KMS-11 (cell line): Measurements from ENCODE around the gene FBXO44.

Experiments used
- H2AFZ ChIP-seq: fragments of 200-600 bp; sonication (generic); 2 replicates; pipeline ENCODE4 v1.6.1; 2016; ENCODE audit warnings: antibody characterized with exemption, mixed run types, low read depth
- H3K27ac ChIP-seq: fragments of 200-600 bp; sonication (generic); 2 replicates; pipeline ENCODE4 v1.6.1; 2016; ENCODE audit warnings: mild to moderate bottlenecking, mixed run types
- H3K27me3 ChIP-seq: fragments of 200-600 bp; sonication (generic); 2 replicates; pipeline ENCODE4 v1.6.1; 2017; ENCODE audit warnings: mild to moderate bottlenecking, low read depth, mixed run types, moderate library complexity; ENCODE audit not compliant: insufficient read depth
- H3K36me3 ChIP-seq: fragments of 200-600 bp; sonication (generic); 2 replicates; pipeline ENCODE4 v1.6.1; 2017; ENCODE audit warnings: mild to moderate bottlenecking, mixed run types; ENCODE audit not compliant: insufficient read depth
- H3K4me1 ChIP-seq: fragments of 200-600 bp; sonication (generic); 2 replicates; pipeline ENCODE4 v1.6.1; 2016; ENCODE audit warnings: mild to moderate bottlenecking, low read depth, mixed run types; ENCODE audit not compliant: poor library complexity, severe bottlenecking
- H3K4me2 ChIP-seq: fragments of 200-600 bp; sonication (generic); 2 replicates; pipeline ENCODE4 v1.7.0; 2016; ENCODE audit warnings: mild to moderate bottlenecking, mixed run types
- H3K4me3 ChIP-seq: fragments of 200-600 bp; sonication (generic); IDR thresholded peaks from 2 replicates; pipeline ENCODE4 v1.6.1; 2017; ENCODE audit warnings: low read depth, low read length, mixed read lengths; ENCODE audit not compliant: insufficient read depth
- H3K79me2 ChIP-seq: fragments of 200-600 bp; sonication (generic); 2 replicates; pipeline ENCODE4 v1.6.1; 2016; ENCODE audit warnings: low read depth, mixed run types; ENCODE audit not compliant: insufficient read depth
- H3K9ac ChIP-seq: fragments of 200-600 bp; sonication (generic); 2 replicates; pipeline ENCODE4 v1.6.1; 2016; ENCODE audit warnings: mild to moderate bottlenecking, mixed run types
- H4K20me1 ChIP-seq: fragments of 200-600 bp; sonication (generic); 2 replicates; pipeline ENCODE4 v1.6.1; 2016; ENCODE audit warnings: mild to moderate bottlenecking, mixed run types; ENCODE audit not compliant: insufficient read depth
- TF ChIP-seq, protein P1 (sequence below): fragments of 200-600 bp; sonication (generic); conservative IDR thresholded peaks from 2 replicates; pipeline ENCODE4 v1.6.1; 2017; ENCODE audit warnings: low read depth, mild to moderate bottlenecking, antibody characterized with exemption, low read length, moderate library complexity, mixed read lengths

The FBXO44 gene

DNA sequence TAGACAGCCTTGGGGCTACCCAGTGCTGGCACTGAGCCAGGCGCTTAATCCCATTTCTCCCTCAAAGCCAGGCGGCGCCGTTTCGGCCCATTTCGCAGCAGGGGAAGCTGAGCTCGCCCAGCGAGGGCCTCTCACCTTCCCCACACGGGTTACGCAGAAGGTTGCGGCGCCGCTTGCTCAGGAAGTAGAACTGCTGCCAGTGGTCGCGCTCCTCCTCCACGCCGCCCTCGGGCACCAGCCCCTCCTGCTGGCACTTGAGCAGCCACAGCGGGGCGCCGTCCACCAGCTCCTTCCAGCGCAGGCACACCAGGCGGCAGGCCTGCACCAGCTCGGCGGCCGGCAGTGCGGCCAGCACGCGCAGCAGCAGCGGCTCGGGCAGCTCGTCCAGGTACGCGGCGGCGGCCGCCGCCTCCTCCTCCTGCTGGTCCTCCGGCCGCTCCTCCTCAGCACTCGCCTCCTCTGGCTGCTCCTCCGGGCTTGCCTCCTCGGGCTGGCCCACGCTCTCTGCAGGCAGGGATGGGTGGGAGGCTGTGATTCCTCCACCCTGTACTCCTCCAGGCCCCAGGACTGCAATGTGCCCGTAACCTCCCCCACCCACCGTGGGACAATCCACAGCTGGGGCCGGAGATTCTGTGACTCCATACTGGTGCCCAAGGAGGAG, 4.2 kb upstream of the FBXO44 start:
- Histone ChIP-seq H4K20me1 (no peaks in the 10 kb centered on the region), H3K79me2 (no peaks in the 10 kb centered on the region), H3K4me1 (peaks cover 8% of the 10 kb centered on the region), H3K4me3 (no peak overlapping the region), H2AFZ (peak overlapping the region; percentile 89), H3K4me2 (peak overlapping the region; percentile 85), H3K36me3 (no peaks in the 10 kb centered on the region), H3K27me3 (no peaks in the 10 kb centered on the region), H3K9ac (0 out of 2 replicates have a peak overlapping the region, but pooled peaks have one; percentile 25), H3K27ac (no peak overlapping the region)
- TF ChIP-seq, protein P1, sequence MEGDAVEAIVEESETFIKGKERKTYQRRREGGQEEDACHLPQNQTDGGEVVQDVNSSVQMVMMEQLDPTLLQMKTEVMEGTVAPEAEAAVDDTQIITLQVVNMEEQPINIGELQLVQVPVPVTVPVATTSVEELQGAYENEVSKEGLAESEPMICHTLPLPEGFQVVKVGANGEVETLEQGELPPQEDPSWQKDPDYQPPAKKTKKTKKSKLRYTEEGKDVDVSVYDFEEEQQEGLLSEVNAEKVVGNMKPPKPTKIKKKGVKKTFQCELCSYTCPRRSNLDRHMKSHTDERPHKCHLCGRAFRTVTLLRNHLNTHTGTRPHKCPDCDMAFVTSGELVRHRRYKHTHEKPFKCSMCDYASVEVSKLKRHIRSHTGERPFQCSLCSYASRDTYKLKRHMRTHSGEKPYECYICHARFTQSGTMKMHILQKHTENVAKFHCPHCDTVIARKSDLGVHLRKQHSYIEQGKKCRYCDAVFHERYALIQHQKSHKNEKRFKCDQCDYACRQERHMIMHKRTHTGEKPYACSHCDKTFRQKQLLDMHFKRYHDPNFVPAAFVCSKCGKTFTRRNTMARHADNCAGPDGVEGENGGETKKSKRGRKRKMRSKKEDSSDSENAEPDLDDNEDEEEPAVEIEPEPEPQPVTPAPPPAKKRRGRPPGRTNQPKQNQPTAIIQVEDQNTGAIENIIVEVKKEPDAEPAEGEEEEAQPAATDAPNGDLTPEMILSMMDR, result peak; percentile 58

DNA sequence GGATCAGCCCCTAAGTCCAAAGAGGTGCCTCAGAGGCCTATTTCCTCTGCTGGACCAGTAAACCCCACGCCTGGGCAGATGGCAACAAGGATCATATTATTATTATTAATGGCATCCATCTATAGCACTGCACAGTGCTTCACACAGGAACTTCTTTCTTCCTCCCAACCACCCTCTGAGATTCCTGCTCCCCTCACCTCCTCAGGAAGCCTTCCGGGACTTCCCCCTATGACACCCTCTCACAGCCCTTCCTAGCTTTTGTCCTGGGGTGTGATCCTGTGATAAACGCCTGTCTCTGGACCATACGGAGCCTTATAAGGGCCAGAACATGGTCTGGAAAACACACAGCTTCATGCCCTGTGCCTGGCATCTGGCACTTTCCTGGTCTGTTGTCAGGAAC, 3.7 kb upstream of the FBXO44 start:
- H4K20me1 ChIP-seq, result no peaks in the 10 kb centered on the region
- H3K27me3 ChIP-seq, result no peaks in the 10 kb centered on the region

DNA sequence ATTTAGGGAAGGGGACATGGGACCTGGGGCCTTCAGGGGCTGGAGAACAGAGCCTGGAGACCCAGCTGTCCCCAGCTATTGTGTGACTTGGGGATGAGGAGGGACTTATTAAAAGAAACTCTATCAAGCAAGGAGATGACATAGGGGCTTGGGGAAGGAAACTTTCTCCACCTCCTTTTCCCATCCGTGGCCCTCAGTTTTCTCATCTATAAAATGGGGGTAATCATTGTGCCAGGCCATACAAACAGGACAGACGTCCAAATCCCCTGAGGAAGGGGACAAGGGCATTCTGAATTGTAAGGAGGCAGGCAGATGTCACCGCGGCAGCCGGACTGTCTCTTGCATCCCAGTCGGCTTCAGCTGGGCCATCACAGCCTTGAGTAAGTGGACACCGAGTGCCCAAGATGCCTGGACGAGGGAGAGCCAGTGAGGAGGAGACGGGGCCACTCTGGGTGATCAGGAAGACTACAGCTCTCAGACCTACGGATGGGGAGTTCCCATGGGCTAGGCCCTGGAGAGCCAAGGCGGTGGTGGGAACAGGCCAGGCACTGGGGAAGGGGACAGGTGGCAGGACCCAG, 2.4 kb upstream of the FBXO44 start:
- no peak overlapping the region for H3K27ac ChIP-seq
- H4K20me1 ChIP-seq, result no peaks in the 10 kb centered on the region
- no peaks in the 10 kb centered on the region for H3K79me2 ChIP-seq
- H3K36me3 ChIP-seq, result no peaks in the 10 kb centered on the region
- no peak overlapping the region for H3K4me3 ChIP-seq
- no peak overlapping the region for H3K9ac ChIP-seq
- TF ChIP-seq, protein P1, result no peak
- H2AFZ ChIP-seq, result no peak overlapping the region
- H3K4me2 ChIP-seq, result no peak overlapping the region
- H3K4me1 ChIP-seq, result peaks cover 8% of the 10 kb centered on the region
- no peaks in the 10 kb centered on the region for H3K27me3 ChIP-seq

More for the DNA sequence above, 3.7 kb upstream of the FBXO44 start:
- Histone ChIP-seq H3K4me3 (no peak overlapping the region), H3K36me3 (no peaks in the 10 kb centered on the region), H3K79me2 (no peaks in the 10 kb centered on the region), H3K27ac (no peak overlapping the region), H3K4me2 (peak overlapping the region; percentile 85), H3K4me1 (peaks cover 8% of the 10 kb centered on the region), H3K9ac (0 out of 2 replicates have a peak overlapping the region, but pooled peaks have one; percentile 25), H2AFZ (peak overlapping the region; percentile 89; the same call in 1 of the 2 replicates)
- TF ChIP-seq, protein P1, result no peak

DNA sequence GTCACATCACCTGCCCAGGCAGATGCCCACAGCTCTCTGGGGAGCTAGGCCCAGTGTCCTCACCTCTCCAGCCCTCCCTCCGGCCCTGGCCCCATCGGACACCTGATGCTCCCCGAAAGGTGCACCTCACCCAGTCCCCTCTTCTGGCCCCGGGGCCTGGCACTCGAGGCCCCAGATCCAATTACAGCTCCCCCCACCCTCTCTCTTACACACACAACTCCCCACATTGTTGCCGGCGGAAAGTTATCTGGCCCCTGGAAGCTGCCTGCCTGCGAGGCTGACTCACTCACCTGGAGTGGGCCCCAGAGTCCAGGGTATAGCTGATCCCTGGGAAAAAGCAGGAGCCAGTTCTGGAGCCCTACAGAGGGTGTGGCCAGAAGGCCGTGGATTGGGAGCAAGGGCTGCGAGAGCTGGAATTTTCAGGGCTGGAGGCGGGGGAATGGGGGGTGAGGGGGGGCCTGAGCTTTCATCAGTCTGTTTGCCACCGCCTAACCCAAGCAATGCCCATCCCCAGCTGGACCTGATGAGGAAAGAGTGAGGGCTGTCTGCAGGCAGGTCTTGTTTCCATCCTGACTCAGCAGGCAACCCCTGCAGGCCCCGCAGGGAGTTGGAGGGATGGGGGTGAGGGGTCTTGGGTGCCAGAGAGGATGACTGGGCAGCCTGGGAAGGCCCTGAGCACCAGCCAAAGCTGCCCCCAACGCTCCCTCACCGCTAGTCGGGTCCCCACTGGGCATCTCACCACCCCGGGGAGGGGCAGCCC, 1.4 kb upstream of the FBXO44 start:
- Histone ChIP-seq H3K27me3 (no peaks in the 10 kb centered on the region), H3K79me2 (no peaks in the 10 kb centered on the region), H2AFZ (no peak overlapping the region), H3K4me2 (no peak overlapping the region), H3K4me1 (peaks cover 8% of the 10 kb centered on the region), H4K20me1 (no peaks in the 10 kb centered on the region), H3K36me3 (no peaks in the 10 kb centered on the region), H3K27ac (no peak overlapping the region), H3K4me3 (no peak overlapping the region), H3K9ac (no peak overlapping the region)
- TF ChIP-seq, protein P1, result no peak
